Measurements from ENCODE around the gene EEF1AKMT1.
"Not testable (repeated sequence)": the region's sequence is repeated elsewhere in the genome, so short reads cannot be mapped to it uniquely, and the experiment has no call there.

EEF1AKMT1 gene

DNA sequence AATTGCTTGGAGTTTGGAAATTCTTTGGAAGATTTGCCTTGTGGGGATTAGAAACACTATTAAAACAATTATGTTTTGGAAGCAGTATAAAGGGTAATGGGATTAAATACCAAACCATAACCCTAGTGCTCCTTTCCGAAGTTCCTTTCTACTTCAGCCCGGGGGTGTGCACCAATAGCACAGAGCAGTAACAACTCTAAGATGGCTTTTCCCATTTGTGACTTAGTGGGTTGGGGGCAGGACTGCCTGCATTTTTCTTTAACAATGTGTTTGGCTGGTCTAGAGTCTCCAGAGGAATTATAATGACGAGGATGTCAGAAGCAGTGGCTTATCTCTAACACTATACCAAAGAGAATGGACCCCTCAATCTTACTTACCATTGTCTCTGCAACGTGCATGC, 82.1 kb downstream of the EEF1AKMT1 start:
- no peak for TF ChIP-seq POU2F2 (IDR thresholded peaks at IDR 0.05; ENCODE audit: low read depth, low read length)
- no peak for TF ChIP-seq TAF1 (IDR thresholded peaks at IDR 0.05; ENCODE audit: low read depth, low read length)
- no peak for TF ChIP-seq PAX5 (IDR thresholded peaks at IDR 0.05; ENCODE audit: insufficient read depth, low read length, severe bottlenecking)
- no peak for TF ChIP-seq SPI1 (IDR thresholded peaks at IDR 0.05; ENCODE audit: low read depth, low read length)
- TF ChIP-seq POLR2A (IDR thresholded peaks at IDR 0.05; ENCODE audit: low read depth, low read length), result no peak
- TF ChIP-seq POLR2AphosphoS5 (IDR thresholded peaks at IDR 0.05; ENCODE audit: low read depth, low read length), result no peak
- DNase-seq (ENCODE audit: insufficient read length, low spot score) (no peak), FAIRE-seq (no peak)

DNA sequence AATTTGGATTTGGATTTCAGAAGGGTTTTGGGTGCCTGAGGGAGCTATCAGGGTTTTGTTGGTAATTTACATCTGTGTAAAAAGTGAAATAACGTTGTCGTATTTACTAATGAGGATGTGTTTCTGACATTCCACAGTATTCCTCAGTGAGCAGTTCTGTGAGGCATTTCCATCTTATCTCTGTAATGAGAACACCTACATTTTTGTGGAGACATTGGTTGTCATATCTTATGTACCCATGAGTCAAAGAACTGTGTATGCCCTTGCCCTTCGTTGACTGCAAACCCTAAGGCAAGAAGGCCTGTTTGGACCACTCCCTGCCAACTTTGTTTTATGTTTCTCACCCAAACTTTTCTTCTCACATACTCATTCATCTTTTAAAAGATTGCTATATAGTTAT, 84.5 kb downstream of the EEF1AKMT1 start:
- no peak for TF ChIP-seq PAX5 (IDR thresholded peaks at IDR 0.05; ENCODE audit: insufficient read depth, low read length, severe bottlenecking)
- TF ChIP-seq POU2F2 (IDR thresholded peaks at IDR 0.05; ENCODE audit: low read depth, low read length), result no peak
- no peak for TF ChIP-seq TAF1 (IDR thresholded peaks at IDR 0.05; ENCODE audit: low read depth, low read length)
- no peak for TF ChIP-seq SPI1 (IDR thresholded peaks at IDR 0.05; ENCODE audit: low read depth, low read length)
- TF ChIP-seq POLR2AphosphoS5 (IDR thresholded peaks at IDR 0.05; ENCODE audit: low read depth, low read length), result no peak
- TF ChIP-seq POLR2A (IDR thresholded peaks at IDR 0.05; ENCODE audit: low read depth, low read length), result no peak

DNA sequence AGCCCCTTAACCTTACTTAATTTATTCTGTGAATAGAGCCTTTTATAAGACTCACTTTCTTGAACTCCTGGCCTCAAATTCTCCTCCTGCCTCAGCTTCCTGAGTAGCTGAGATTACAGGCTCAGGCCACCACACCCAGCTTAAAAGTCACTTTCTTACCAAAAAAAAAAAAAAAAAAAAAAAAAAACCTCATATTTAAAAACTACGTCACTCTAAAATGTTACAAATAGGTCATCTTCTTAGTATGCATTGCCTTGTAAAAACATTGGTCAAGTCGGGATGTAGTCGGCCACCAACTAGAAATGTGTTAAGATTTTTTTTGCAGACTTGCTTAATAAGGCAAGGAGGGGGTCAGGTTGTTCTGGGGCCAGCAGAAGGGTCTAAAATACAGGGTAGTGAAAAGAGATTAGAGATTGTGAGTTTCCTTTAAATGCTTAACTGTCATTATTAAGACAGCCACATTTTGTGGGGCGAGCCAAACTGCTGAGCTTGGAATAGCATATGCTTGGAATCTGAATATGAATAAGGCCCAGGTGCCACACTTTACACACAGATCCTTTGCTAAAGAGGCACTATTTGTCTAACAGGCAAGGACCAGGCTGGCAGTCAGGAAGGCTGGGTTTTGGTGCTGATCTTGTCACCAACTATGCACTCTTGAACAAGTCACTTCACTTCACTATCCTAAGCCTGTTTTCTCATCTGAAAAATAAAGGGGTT, 86.7 kb downstream of the EEF1AKMT1 start:
- FAIRE-seq (no peak), DNase-seq (ENCODE audit: insufficient read length, low spot score) (no peak)
- TF ChIP-seq PAX5 (IDR thresholded peaks at IDR 0.05; ENCODE audit: insufficient read depth, low read length, severe bottlenecking) (no peak), TAF1 (IDR thresholded peaks at IDR 0.05; ENCODE audit: low read depth, low read length) (no peak), POU2F2 (IDR thresholded peaks at IDR 0.05; ENCODE audit: low read depth, low read length) (no peak), POLR2AphosphoS5 (IDR thresholded peaks at IDR 0.05; ENCODE audit: low read depth, low read length) (no peak), SPI1 (IDR thresholded peaks at IDR 0.05; ENCODE audit: low read depth, low read length) (no peak), POLR2A (IDR thresholded peaks at IDR 0.05; ENCODE audit: low read depth, low read length) (no peak)

More for the DNA sequence above, 84.5 kb downstream of the EEF1AKMT1 start:
- no peak for FAIRE-seq
- DNase-seq (ENCODE audit: insufficient read length, low spot score), result no peak

DNA sequence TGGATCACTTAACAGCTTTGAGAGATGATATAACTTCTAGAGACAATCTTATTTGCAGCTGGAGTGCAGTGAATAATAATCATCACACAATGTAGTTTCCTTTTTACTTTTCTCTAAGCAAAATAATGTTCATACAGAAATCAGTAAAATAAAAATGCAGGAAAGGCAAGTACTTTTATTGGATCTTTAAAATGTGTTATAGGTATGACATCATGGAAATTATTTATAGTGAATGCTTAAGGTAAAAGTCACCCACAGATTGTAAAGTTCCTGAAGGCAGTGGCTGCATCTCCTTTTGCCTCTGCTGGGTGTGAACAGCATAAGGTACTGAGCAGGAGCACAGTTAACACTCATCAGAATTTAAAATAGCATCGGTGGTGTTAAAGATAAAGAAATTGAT, 87.6 kb downstream of the EEF1AKMT1 start:
- DNase-seq (ENCODE audit: insufficient read length, low spot score), result no peak
- no peak for FAIRE-seq
- TF ChIP-seq TAF1 (IDR thresholded peaks at IDR 0.05; ENCODE audit: low read depth, low read length), result no peak
- TF ChIP-seq POU2F2 (IDR thresholded peaks at IDR 0.05; ENCODE audit: low read depth, low read length), result no peak
- TF ChIP-seq SPI1 (IDR thresholded peaks at IDR 0.05; ENCODE audit: low read depth, low read length), result no peak
- TF ChIP-seq PAX5 (IDR thresholded peaks at IDR 0.05; ENCODE audit: insufficient read depth, low read length, severe bottlenecking), result no peak
- TF ChIP-seq POLR2A (IDR thresholded peaks at IDR 0.05; ENCODE audit: low read depth, low read length), result no peak

DNA sequence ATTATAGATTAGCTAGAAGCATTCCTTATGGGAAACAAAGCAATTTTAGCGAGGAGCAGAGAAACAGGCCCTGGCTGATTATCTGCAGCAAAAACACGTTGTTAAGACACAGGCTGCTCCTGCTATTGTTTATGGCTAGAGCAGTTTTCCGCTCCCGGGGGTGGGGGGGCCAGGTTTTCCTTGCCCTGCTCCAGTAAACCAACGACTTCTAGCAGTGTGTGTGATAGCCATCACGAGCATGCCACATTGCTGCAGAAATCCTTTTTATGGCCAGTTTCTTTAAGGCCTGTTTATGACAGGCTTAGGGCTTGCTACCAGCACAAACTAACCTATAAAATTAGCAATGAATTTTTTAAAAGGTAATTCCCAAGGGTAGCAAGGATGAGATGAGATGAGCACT, 88.7 kb downstream of the EEF1AKMT1 start:
- TF ChIP-seq POU2F2 (IDR thresholded peaks at IDR 0.05; ENCODE audit: low read depth, low read length) (no peak), TAF1 (IDR thresholded peaks at IDR 0.05; ENCODE audit: low read depth, low read length) (no peak), SPI1 (IDR thresholded peaks at IDR 0.05; ENCODE audit: low read depth, low read length) (no peak), POLR2A (IDR thresholded peaks at IDR 0.05; ENCODE audit: low read depth, low read length) (no peak), PAX5 (IDR thresholded peaks at IDR 0.05; ENCODE audit: insufficient read depth, low read length, severe bottlenecking) (no peak), POLR2AphosphoS5 (IDR thresholded peaks at IDR 0.05; ENCODE audit: low read depth, low read length) (no peak)
- FAIRE-seq, result no peak
- no peak for DNase-seq (ENCODE audit: insufficient read length, low spot score)

DNA sequence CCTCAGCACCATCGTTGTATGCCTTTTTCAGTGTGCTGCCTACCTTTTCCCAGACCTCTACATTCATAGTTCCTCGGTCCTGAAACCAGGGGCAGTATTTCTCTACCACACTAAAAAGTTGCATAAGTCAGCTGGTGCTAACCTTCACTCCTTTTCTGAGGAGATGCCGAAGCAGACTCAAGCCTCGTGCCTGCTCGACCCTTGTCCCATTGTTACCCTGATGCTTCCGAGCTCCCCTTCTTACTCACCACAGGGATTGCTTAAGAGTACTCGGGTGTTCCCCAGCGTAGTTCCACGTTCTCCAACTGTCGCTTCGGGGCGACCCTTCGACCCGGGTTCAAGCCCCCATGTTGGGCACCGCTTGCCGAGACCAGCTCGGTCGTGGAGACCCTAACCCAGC, 89.2 kb downstream of the EEF1AKMT1 start:
- no peak for TF ChIP-seq PAX5 (IDR thresholded peaks at IDR 0.05; ENCODE audit: insufficient read depth, low read length, severe bottlenecking)
- no peak for TF ChIP-seq POLR2AphosphoS5 (IDR thresholded peaks at IDR 0.05; ENCODE audit: low read depth, low read length)
- TF ChIP-seq TAF1 (IDR thresholded peaks at IDR 0.05; ENCODE audit: low read depth, low read length), result no peak
- TF ChIP-seq SPI1 (IDR thresholded peaks at IDR 0.05; ENCODE audit: low read depth, low read length), result no peak
- TF ChIP-seq POU2F2 (IDR thresholded peaks at IDR 0.05; ENCODE audit: low read depth, low read length), result no peak
- no peak for TF ChIP-seq POLR2A (IDR thresholded peaks at IDR 0.05; ENCODE audit: low read depth, low read length)
- FAIRE-seq, result no peak
- DNase-seq (ENCODE audit: insufficient read length, low spot score), result no peak

DNA sequence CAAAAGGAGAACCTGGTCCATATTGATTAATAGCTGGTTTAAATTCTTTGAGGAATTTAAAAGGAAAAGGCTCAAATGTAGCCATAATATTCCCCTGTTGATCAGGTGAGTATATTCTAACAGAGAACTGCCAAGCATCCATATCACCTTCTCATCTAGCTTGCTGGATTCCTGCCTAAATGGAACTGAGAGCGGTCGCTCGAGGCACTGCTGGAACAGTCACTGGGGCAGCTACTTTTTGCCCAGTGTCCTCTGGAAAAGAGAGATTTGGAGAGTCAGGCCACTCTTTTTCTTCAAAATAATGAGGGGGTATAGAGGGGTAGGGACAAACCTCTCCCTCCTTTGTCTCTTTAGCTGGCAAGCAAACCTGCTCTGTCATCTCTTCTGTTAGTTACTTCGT, 89.7 kb downstream of the EEF1AKMT1 start:
- FAIRE-seq, result no peak
- TF ChIP-seq TAF1 (IDR thresholded peaks at IDR 0.05; ENCODE audit: low read depth, low read length) (no peak), SPI1 (IDR thresholded peaks at IDR 0.05; ENCODE audit: low read depth, low read length) (no peak)

DNA sequence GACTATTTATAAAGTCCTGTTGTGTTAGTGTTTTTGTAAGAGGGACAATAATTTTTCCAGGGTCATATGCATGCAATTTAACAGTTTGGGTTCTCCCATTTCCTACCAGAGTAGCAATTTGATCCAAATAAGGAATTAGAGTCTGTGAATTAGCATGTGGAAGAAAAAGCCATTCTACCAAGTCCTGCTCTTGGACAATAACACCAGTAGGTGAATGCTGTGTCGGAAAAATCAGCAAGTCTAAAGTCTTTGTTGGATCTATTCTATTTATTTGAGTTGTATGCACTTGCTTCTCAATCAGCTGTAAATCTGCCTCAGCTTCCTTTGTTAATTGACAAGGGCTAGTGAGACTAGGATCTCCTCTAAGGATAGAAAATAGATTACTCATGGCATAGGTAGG, 91.7 kb downstream of the EEF1AKMT1 start:
- no peak for FAIRE-seq
- DNase-seq (ENCODE audit: insufficient read length, low spot score), result no peak
- TF ChIP-seq TAF1 (IDR thresholded peaks at IDR 0.05; ENCODE audit: low read depth, low read length) (no peak), POU2F2 (IDR thresholded peaks at IDR 0.05; ENCODE audit: low read depth, low read length) (no peak), PAX5 (IDR thresholded peaks at IDR 0.05; ENCODE audit: insufficient read depth, low read length, severe bottlenecking) (no peak), POLR2A (IDR thresholded peaks at IDR 0.05; ENCODE audit: low read depth, low read length) (no peak), SPI1 (IDR thresholded peaks at IDR 0.05; ENCODE audit: low read depth, low read length) (no peak), POLR2AphosphoS5 (IDR thresholded peaks at IDR 0.05; ENCODE audit: low read depth, low read length) (no peak)

More for the DNA sequence above, 89.7 kb downstream of the EEF1AKMT1 start:
- no peak for DNase-seq (ENCODE audit: insufficient read length, low spot score)

DNA sequence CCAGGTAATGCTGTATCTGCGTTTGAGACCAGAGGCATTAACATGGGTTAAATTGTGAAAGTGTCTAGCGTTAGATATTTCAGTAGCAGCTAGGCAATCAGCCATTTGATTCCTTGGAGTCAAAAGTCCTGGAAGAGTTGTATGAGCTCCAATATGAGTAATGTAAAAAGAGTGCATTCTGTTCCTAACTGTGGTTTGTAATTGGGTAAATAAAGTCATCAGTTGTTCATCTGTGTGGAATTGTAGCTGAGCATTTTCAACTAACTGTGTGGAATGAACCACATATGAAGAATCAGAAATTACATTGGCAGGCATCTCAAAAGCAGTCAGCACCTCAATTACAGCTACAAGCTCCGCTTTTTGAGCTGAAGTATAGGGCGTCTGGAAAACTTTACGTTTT, 92.3 kb downstream of the EEF1AKMT1 start:
- DNase-seq (ENCODE audit: insufficient read length, low spot score); FAIRE-seq: not testable (repeated sequence)

DNA sequence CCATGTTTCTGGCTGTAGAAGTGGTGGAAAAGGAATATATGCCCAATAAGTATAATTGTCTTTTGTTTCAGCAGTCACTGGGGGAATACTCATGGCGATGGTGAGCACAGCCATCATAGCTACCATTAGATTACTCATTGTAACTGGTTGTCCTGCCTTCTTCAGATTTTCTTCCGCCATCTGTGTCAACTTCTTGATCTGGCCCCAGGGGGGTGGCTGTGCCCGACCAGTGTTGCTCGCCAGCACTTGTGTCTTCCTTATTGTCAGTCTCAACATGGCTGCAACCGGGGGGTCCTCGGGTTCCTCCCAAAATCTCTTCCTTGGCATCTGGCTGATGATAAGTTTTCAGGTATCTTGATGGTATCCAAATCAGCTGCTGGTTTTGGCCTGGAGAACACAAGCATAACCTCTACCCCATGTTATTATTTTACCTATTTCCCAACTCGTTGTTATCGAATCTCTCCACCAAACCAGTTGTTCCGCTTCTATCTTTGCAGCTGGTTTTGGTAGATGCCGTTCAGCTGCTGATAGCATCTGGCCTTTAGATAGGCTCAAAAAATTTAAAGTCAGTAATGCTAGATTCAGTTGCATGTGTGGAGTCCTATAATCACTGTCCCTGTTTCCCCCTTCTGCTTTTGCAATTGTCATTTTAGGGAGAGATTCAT, 93.2 kb downstream of the EEF1AKMT1 start:
- no peak for DNase-seq (ENCODE audit: insufficient read length, low spot score)
- FAIRE-seq, result no peak
- TF ChIP-seq SPI1 (IDR thresholded peaks at IDR 0.05; ENCODE audit: low read depth, low read length) (no peak), POLR2AphosphoS5 (IDR thresholded peaks at IDR 0.05; ENCODE audit: low read depth, low read length) (no peak), TAF1 (IDR thresholded peaks at IDR 0.05; ENCODE audit: low read depth, low read length) (no peak), POLR2A (IDR thresholded peaks at IDR 0.05; ENCODE audit: low read depth, low read length) (no peak), PAX5 (IDR thresholded peaks at IDR 0.05; ENCODE audit: insufficient read depth, low read length, severe bottlenecking) (no peak), POU2F2 (IDR thresholded peaks at IDR 0.05; ENCODE audit: low read depth, low read length) (no peak)

All from GM12891 (cell line).